Measurements from ENCODE around the gene CTIF.

- TF ChIP-seq CTCF (IDR thresholded peaks at IDR 0.05; ENCODE audit: low read depth, low read length, missing input control) (no peak), TAF1 (conservative IDR thresholded peaks at IDR 0.05) (no peak), FOXA1 (IDR thresholded peaks at IDR 0.05) (no peak), EGR1 (IDR thresholded peaks at IDR 0.05; ENCODE audit: low read depth in 2 of 2) (no peak), YY1 (IDR thresholded peaks at IDR 0.05) (no peak)
- TF ChIP-seq, protein P1, sequence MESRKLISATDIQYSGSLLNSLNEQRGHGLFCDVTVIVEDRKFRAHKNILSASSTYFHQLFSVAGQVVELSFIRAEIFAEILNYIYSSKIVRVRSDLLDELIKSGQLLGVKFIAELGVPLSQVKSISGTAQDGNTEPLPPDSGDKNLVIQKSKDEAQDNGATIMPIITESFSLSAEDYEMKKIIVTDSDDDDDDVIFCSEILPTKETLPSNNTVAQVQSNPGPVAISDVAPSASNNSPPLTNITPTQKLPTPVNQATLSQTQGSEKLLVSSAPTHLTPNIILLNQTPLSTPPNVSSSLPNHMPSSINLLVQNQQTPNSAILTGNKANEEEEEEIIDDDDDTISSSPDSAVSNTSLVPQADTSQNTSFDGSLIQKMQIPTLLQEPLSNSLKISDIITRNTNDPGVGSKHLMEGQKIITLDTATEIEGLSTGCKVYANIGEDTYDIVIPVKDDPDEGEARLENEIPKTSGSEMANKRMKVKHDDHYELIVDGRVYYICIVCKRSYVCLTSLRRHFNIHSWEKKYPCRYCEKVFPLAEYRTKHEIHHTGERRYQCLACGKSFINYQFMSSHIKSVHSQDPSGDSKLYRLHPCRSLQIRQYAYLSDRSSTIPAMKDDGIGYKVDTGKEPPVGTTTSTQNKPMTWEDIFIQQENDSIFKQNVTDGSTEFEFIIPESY (IDR thresholded peaks at IDR 0.05) = no peak
Measured at GRCh38 chr18:48821845-48822244, 283.0 kb downstream of the CTIF start.

All from liver (tissue), 3 donors.